GF-D8 (cell line): ENCODE data around the gene WARS2.

Source experiments
- DNase-seq: peaks from one replicate; lab custom pipeline; 2025; lab: John Stamatoyannopoulos, UW

WARS2 gene

DNA sequence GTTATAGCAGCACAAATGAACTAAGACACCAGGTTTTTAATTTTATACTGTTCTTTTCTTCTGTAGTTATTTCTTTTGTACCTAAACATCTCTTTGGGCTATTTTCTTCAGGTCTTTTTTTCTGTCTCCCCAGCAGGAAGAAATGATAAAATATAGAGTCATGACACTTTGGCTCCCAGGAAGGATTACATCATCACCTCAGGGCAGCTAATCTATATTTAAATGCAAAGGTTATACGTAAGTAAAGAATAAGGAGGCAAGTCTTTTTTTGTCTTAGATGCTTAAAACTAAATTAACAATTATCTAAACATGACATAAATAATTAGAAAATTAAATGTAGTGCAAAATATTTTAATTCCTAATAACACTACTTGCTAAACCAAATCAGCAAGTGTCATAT lies 57.0 kb downstream of the WARS2 start:
- no peak for DNase-seq

DNA sequence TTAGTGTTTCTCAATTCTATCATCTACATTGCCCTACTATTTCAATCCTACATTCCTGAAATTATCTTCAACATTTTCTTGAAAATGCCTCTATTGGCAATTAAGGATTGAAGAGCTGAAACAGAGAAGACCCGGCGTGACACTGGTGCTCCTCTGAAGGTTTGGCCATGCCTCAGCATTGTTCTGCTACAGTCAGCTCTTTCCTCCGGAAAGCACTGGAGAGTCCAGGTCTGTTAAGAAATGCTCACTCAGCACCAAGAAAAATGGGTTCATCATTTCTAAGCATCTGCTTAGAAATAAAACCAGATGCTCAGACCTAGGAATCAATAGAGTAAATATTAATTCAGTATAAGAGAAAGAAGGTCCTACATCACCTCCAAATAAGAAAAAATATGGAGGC lies 58.8 kb downstream of the WARS2 start:
- DNase-seq, result no peak

DNA sequence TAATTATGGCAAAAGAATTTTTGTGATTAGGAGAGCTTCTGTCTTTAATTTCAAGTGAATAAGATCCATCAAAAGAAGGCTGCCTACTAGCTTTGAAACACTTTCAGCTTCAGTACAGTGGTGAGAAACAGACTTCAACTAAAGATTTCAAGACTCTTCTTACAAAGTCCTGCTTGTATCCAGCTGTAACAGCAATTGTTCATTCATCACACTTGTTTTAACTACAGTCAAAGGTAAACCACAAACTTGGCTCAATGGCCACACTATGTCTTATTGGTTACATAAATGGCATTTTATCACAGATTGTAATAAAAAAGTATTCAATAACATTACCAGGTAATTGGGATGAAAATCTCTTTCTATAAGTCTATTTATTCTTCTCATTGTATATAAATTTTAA lies 59.2 kb downstream of the WARS2 start:
- no peak for DNase-seq

DNA sequence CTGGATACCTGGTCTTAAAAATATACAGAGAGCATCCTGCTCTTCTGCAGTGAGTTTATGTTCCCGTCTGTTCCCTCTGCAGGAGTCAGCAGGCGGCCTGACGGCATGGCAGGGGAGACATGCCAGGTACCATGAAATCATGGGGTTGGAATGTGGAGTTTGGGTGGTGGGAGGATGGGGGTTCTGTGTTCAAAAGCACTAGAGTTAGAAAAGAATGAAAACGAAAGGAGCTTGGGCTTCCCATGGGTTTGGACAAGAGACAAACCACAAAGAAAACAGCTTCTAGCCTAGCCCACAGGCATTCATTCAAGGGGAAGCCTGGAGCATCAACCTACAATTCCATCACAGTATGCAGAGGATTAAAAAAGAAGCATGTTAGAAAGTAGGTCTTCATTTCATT lies 59.9 kb downstream of the WARS2 start:
- no peak for DNase-seq

DNA sequence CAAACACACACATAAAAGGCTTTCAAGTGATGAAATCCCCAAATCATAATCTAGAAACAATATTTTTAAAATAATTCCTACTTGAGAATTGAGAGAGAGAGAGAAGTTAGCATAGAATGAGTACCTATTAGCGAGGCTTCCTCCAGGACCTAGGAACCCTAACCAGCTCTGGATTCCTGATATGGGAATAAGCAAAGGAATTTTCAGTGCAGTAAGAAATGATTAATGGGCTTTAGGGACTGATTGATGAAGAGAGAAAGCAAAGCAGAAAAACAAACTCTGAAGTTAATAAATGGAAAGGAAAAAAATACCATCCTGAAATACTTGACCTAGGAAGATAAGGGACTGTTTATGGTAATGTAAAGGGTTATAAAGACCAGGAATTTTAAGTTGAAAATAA lies 60.6 kb downstream of the WARS2 start:
- DNase-seq, result no peak

DNA sequence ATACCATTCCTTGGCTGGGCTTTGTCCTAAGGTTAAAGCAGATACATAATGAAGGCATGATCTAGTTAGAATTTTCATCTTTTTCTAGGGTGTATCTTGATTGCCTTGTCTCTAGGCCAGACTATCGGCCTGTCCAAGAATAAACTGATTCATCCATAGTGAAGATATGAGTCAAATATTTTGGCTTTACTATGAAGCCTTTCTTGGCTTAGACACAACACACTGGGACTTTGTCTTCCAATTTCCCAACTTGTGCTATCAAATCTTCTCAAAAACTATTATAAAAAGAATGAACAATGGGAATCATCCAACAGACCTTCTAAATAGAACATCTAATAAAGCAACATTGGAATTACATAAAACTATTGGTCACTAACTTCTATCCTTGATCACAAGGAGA lies 64.8 kb downstream of the WARS2 start:
- no peak for DNase-seq

DNA sequence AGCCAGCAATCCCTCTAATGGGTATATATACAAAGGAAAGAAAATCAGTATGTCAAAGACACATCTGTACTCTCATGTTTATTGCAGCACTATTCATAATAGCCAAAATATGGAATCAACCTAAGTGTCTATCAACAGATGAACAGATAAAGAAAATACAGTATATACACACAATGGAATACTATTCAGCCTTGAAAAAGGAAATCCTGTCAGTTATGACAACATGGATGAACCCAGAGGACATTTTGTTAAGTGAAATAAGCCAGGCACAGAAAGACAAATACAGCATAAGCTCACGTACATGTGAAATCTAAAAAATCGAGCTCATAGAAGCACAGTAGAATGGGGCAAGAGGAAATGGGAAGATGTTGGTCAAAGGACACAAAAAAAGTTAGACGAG lies 69.1 kb downstream of the WARS2 start:
- DNase-seq, result no peak

DNA sequence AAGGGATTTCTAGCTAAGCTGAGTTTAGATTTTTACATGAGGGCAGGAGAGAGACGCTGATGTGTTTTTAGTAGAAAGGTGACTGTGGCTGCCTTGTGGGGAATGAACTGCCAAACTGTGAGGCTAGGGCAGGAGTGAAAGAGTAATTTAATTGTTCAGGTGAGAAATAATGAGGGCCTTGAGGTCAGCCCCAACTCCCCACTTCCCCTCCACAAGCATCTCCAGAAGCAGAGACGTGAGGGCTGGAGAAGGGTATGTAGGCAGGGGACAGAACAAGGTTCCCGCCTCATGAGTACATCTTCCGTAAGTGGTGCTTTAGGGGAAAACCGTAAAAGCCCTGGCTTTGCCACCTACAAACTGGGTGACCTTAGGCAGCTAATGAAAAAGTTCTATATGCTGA lies 70.8 kb downstream of the WARS2 start:
- no peak for DNase-seq

DNA sequence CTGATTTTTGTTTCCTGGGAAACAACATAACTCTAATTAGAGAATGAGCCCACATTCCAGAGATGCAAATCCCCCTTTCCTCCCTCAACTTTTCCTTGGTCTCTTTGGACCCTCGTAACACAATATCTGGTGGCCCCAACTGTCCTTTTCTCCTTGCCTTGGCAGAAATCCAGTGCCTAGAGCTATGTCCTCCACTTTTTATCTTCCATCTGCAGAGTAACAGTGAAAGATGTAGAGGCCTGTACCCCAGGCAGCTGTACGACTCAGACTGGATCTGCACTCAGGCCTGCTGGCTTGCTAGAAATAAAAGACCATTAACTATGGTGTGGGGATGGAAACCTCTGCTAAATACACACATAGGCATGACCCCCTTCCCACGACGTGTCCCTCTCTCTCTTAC lies 72.0 kb downstream of the WARS2 start:
- no peak for DNase-seq

DNA sequence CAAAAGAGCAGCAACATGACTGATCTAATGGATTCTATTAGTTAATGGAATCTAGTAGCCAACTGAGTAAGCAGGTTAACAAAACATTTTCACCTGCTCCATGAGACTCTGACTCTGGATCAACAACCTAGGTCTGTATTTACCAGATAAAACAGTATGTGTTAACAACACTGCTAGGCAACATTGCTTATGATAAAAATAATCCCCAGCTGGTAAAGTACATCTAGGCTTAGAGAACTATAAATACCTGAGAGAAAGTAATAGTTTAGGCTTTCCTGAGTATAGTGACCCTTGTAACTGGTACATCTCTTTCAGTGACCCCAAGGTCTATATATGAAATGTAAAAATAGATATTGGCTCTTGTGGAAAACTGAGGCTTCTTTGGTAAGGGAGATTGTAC lies 78.8 kb downstream of the WARS2 start:
- DNase-seq, result no peak

DNA sequence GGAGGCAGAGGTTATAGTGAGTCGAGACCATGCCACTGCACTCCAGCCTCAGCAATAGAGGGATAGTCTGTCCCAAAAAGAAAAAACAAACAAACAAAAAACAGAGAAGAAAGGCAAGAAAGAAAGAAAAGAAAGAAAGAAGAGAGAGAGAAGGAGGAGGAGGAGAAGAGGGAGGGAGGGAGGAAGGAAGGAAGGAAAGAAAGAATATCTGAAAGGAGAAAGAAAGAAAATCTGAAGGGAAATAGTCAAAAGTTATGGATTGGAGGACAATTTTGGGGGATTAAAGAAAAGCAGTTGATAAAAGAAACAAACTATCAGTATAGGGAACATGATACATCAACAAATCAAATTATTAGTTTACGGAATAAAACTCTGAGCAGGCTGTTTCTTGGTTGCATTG lies 84.9 kb downstream of the WARS2 start:
- DNase-seq, result no peak

DNA sequence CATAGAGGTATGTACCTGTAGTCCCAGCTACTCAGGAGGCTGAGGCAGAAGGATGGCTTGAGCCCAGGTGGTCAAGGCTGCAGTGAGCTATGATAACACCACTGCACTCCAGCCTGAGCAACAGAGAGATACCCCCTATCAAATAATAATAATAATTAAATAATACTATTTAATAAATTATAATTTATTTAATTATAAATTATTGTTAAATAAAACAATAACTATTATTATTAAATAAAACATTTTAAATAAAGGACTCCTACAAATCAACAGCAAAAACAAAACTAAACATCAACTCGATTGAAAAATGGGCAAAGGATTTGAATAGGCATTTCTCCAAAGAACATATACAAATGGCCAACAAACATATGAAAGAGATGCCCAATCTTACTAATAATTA lies 86.5 kb downstream of the WARS2 start:
- DNase-seq, result no peak

DNA sequence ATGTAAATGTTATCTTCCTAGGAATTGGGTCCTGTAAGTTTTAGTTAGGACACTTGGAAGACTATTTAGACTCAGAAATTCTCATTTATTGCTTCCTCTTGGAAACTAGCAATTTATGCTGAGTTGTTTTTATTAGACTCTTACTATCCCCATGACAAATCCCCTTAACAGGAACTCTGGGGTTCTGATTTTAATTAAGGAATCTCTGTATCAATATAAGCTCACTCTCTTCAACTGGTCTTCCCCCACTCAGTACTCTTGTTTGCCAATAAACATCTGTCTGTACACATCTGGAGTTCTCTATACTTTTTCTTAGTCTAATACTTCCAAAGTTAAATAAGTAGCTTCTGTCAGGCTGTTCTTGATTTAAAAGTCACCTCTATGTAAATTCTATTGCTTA lies 88.2 kb downstream of the WARS2 start:
- no peak for DNase-seq

DNA sequence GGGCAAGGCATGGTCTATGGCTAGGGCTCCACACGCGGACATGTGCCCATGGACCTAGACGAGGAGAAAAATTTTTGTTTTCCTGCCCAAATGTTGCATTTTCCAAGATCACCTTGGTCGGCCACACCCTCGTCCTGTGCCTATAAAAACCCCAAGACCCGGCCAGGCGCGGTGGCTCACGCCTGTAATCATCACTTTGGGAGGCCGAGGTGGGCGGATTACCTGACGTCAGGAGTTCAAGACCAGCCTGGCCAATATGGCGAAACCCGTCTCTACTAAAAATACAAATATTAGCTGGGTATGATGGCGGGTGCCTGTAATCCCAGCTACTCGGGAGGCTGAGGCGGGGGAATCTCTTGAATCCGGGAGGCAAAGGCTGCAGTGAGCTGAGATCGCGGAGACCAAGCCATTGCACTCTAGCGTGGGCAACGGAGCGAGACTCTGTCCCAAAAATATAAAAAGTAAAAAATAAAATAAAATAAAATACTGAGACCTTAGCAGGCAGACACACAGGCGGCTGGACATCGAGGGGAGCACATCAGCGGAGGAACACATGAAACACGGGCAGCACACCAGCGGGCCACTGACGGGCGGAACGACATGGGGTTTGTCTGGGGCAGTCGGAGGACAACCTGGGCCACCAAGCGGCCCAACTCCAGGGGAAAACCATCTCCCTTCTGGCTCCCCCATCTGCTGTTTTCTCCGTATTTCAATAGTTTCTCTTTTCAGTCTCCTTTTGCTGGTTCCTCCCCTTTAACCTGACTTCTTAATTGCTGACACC lies 91.6 kb downstream of the WARS2 start:
- no peak for DNase-seq

DNA sequence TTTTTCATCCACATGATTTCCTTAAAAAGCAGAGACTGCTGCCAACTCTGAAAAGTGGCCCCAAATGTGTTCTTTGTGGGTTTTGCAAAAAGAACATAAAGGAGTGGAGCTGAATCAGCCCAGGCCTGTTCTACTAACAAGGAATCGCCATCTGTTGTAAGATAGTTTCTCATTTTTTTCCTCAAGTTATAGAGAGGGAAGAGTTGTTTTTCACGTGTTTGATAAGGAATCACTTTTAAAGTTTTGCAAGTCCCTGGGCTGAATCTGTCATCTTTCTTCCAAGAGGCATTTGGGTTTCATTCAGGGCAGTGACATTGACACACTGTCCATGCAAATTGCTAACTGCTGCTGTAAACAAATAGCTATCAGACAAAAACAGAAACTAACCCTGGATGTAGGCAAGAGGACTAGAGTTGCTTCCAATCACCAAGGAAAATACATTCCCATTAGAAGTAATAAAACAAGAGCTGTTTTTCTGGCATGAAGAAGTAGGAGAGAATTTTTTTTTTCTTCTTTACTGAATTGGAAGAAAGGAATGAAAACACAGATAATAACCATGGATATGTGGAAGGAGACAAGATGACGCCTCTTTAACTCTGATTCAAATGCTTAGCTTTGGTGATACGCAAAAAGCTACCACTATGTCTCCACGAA lies 93.5 kb downstream of the WARS2 start:
- DNase-seq, result no peak

DNA sequence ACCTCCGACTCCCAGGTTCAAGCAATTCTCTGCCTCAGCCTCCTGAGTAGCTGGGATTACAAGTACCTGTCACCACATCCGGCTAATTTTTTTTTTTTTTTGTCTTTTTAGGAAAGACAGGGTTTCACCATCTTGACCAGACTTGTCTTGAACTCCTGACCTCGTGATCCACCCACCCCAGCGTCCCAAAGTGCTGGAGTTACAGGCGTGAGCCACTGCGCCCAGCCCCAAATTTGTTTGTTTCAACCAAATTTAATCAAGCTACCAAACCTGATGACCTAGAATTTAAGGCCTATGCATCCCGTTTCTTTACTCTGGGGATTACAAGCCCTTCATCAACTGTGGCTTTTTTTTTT lies 94.0 kb downstream of the WARS2 start:
- no peak for DNase-seq

DNA sequence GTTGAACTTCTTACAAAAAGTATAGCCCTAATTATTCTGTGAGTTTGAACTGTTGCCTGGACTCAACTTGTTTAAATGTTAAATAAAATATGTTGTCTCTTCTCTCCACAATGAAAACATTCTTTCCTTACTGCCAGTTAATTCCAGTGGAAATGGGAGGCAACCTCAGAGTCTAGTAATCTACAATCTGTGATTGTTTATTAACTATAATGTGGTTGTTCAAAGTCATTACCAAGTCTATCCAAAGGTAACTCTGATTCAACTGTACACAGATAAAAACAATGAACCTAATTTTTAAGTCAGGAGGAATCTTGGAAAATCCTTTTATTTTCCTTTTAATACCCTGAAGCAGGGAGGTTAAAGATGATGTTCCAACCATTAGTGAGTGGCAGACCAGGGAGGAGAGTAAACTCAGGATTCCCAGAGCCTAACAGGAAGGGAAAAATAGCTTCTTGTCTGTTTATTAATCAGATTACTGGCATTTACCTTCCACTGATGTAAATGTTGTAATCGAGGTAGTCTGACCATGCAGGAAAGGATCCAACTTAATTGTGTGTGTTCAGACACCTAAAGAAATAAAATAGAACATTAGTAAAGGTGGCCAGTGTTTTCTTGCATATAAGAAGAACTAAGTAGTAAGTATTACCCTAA lies 95.2 kb downstream of the WARS2 start:
- DNase-seq, result no peak

DNA sequence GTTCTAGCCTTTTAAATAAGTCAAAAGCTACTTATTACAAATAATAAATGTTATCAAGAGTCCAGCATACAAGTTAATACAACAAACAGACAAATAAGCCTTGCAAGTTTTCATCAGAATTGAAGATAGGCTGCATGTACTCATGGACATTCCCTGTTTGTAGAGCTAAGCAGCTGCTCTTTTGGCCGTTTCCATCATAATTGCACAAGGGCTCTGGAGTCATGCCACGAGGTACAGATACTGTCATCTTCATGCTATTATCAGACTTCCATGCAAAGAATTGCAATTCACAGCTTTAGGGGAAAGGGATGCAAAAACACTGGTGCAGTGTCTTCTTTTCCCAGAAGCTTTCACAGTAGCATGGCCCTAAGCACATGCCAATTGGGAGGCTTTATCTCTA lies 99.5 kb downstream of the WARS2 start:
- DNase-seq, result no peak

DNA sequence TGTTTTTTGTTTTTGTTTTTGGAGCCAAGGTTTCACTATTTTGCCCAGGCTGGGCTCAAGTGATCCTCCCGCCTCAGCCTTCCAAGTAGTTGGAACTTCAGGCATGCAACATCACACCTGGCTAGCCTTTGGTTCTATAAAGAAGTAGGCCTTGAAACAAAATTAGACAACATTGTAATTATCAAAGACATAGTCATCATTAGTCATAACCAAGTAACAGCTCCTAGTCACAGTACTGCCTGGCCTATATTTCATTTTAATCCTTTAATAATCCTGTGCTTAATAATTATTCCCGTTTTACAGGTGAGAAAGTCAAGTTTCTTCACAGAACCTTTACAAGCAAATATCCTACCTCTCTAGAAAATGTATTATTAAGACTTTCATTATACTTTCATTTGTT lies 100.0 kb downstream of the WARS2 start:
- DNase-seq, result no peak

DNA sequence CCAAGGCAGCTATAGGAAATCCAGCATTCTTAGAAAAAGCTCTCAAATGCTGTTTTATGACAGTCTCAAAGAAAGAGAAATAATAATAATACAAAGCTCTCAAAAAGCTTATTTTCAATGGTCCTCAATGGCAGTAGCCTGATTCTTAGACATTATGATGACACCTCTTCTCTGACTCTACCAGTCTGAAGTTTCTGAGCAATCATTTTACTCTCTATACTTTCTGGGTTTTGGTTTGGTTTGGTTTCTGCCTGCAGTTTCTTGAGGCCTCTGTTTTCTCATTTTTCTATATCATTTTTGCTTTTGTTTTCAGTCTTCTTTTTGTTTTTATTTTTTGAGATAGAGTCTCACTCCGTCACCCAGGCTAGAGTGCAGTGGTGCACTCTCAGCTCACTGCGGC lies 102.1 kb downstream of the WARS2 start:
- no peak for DNase-seq

DNA sequence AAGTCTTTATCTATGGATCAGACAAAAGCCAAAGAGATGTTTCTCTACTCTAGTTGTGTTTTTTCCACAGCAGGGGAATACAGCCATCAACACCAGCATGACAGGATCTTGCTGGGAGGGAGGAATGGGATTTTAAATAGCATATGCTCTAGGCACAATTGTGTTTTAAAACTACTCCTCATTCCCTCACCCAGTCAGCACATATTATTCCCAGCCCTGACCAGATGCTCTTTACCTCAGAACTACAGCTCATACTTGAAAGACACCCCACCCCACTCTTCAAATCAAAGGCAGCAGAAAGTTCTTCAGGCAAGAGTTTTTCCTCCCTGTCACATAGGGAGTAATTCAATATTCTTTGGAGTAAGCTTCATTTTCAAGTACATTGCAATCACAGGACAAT lies 106.1 kb downstream of the WARS2 start:
- DNase-seq, result no peak

DNA sequence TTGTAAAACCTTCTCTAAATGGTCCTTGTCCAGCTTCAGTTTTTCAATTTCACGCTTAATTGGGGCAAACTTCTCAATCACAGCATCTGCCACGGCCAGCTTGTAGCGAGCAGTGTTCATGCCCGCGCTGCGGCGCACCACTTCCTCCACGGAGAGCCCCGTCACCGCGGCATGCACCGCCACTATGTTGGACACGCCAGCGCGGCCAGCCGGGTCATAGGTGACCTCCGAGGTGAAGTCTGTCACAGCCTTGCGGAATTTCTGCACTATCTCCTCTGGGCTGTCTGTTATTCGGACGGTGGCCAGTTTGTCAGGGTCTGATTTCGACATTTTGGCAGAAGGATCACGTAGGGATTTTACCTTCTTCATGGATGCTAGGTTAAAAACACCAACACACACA lies 107.5 kb downstream of the WARS2 start:
- no peak for DNase-seq

DNA sequence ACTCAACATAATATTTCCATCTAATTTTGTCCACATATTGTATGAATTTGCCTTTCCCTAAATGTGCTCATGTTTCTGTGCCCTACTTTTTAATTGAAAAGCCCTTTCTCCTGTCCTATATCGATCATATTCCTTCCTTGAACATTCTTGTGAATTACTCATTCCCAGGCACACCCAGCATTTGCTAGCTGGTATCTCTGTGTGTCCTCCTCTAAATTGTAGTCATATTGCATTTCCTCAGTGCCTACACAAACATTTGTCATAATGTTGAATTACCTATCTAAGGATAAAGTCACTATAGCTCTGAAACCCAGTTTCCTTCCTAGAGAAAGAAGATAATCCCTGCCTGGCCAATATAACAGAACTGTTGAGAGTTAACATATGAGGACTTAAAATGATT lies 112.7 kb downstream of the WARS2 start:
- no peak for DNase-seq

DNA sequence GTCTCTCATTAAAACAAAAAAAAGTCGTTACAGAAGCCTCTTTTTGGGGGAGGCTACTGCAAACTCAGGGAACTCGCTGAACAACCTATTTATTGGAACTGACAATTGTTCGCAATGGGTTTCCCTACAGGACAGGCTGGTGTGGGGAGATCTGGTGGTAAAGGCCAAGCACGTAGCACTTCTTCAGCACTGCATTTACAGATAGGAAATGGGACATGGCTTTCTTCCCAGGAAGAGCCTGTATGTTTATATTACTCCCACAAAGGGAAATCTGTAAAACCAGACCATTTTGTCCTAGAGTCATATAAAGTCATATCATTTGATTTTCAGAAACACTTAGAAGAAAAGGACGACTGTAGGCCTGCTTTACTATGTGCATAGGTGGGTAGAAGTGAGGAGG lies 113.5 kb downstream of the WARS2 start:
- DNase-seq, result no peak
